ENCODE measurements around the gene SLC17A3. TPM values are rescaled to one million over a fixed set of nuclear protein-coding genes. Genes with fewer than 3 reads are reported as not detected.

Gene SLC17A3
- total RNA-seq, 1 experiment from 2014 or later, result not detected

GRCh38 chr6:25902071-25902470, 28.0 kb upstream of the SLC17A3 start:
- H3K9me3 Mint-ChIP-seq, result no peaks in the 10 kb centered on the region
- POLR2A ChIA-PET, result no interaction called here

GRCh38 chr6:25900843-25901242, 26.8 kb upstream of the SLC17A3 start:
- H3K4me3 Mint-ChIP-seq, result no peak overlapping the region
- ChIA-PET CTCF (interaction anchor here (2.9 to 3.9 kb wide), 2 partner anchors 19 to 92 kb away, joined by 10 to 24 read pairs; no protein-coding TSS in a partner anchor), POLR2A (no interaction called here)
- no peaks in the 10 kb centered on the region; the same call in 1 of the 2 replicates for H3K27me3 Mint-ChIP-seq (ENCODE audit: low read depth)
- DNase-seq (ENCODE audit: low spot score), result no peak
- no peaks in the 10 kb centered on the region for H3K9me3 Mint-ChIP-seq
- peaks cover 22% of the 10 kb centered on the region for H3K4me1 Mint-ChIP-seq
- H3K36me3 Mint-ChIP-seq, result no peaks in the 10 kb centered on the region
- no peak for ATAC-seq
- H3K27ac Mint-ChIP-seq, result no peak overlapping the region
- no peak for TF ChIP-seq CTCF (IDR thresholded peaks at IDR 0.05)
- no peak for TF ChIP-seq ZBTB21 (CRISPR knock-in tag; IDR thresholded peaks at IDR 0.05; ENCODE audit: borderline replicate concordance)
- no peak for TF ChIP-seq CBFB (CRISPR knock-in tag; IDR thresholded peaks at IDR 0.05; ENCODE audit: low read depth)
- no peak for TF ChIP-seq TEAD4 (CRISPR knock-in tag; IDR thresholded peaks at IDR 0.05)
- TF ChIP-seq E2F5 (CRISPR knock-in tag; IDR thresholded peaks at IDR 0.05), result no peak
- TF ChIP-seq, protein P1, sequence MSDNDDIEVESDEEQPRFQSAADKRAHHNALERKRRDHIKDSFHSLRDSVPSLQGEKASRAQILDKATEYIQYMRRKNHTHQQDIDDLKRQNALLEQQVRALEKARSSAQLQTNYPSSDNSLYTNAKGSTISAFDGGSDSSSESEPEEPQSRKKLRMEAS (CRISPR knock-in tag; IDR thresholded peaks at IDR 0.05), result no peak
- no peak for TF ChIP-seq ARID4B (CRISPR knock-in tag; IDR thresholded peaks at IDR 0.05; ENCODE audit: borderline replicate concordance)
- TF ChIP-seq ATF1 (CRISPR knock-in tag; IDR thresholded peaks at IDR 0.05), result no peak
- TF ChIP-seq, protein P2, sequence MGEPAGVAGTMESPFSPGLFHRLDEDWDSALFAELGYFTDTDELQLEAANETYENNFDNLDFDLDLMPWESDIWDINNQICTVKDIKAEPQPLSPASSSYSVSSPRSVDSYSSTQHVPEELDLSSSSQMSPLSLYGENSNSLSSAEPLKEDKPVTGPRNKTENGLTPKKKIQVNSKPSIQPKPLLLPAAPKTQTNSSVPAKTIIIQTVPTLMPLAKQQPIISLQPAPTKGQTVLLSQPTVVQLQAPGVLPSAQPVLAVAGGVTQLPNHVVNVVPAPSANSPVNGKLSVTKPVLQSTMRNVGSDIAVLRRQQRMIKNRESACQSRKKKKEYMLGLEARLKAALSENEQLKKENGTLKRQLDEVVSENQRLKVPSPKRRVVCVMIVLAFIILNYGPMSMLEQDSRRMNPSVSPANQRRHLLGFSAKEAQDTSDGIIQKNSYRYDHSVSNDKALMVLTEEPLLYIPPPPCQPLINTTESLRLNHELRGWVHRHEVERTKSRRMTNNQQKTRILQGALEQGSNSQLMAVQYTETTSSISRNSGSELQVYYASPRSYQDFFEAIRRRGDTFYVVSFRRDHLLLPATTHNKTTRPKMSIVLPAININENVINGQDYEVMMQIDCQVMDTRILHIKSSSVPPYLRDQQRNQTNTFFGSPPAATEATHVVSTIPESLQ (CRISPR knock-in tag; IDR thresholded peaks at IDR 0.05), result no peak
- no peak for TF ChIP-seq KAT7 (CRISPR knock-in tag; IDR thresholded peaks at IDR 0.05; ENCODE audit: borderline replicate concordance)
- no peak for TF ChIP-seq SMAD3 (CRISPR knock-in tag; IDR thresholded peaks at IDR 0.05; ENCODE audit: borderline replicate concordance)
- no peak for TF ChIP-seq CREB1 (CRISPR knock-in tag; IDR thresholded peaks at IDR 0.05)
- TF ChIP-seq ESRRA (CRISPR knock-in tag; IDR thresholded peaks at IDR 0.05; ENCODE audit: borderline replicate concordance), result no peak
- no peak for TF ChIP-seq RORB (CRISPR knock-in tag; IDR thresholded peaks at IDR 0.05)
- no peak for TF ChIP-seq CREM (CRISPR knock-in tag; IDR thresholded peaks at IDR 0.05)
- TF ChIP-seq, protein P3, sequence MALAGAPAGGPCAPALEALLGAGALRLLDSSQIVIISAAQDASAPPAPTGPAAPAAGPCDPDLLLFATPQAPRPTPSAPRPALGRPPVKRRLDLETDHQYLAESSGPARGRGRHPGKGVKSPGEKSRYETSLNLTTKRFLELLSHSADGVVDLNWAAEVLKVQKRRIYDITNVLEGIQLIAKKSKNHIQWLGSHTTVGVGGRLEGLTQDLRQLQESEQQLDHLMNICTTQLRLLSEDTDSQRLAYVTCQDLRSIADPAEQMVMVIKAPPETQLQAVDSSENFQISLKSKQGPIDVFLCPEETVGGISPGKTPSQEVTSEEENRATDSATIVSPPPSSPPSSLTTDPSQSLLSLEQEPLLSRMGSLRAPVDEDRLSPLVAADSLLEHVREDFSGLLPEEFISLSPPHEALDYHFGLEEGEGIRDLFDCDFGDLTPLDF (CRISPR knock-in tag; IDR thresholded peaks at IDR 0.05), result no peak

More at GRCh38 chr6:25902071-25902470, 28.0 kb upstream of the SLC17A3 start:
- DNase-seq (ENCODE audit: low spot score) (no peak), ATAC-seq (no peak)
- CTCF ChIA-PET, result interaction anchor here (3.9 kb wide), 1 partner anchor 91 kb away, joined by 24 read pairs; no protein-coding TSS in a partner anchor
- Mint-ChIP-seq H3K4me3 (no peak overlapping the region), H3K4me1 (peaks cover 22% of the 10 kb centered on the region), H3K36me3 (no peaks in the 10 kb centered on the region), H3K27me3 (ENCODE audit: low read depth) (no peaks in the 10 kb centered on the region; the same call in 1 of the 2 replicates), H3K27ac (no peak overlapping the region)
- no peak for TF ChIP-seq RORB (CRISPR knock-in tag; IDR thresholded peaks at IDR 0.05)
- no peak for TF ChIP-seq SP1 (CRISPR knock-in tag; conservative IDR thresholded peaks at IDR 0.05)
- TF ChIP-seq FOXK1 (CRISPR knock-in tag; IDR thresholded peaks at IDR 0.05), result no peak
- TF ChIP-seq NR3C1 (CRISPR knock-in tag; conservative IDR thresholded peaks at IDR 0.05; ENCODE audit: low read depth), result no peak
- no peak for TF ChIP-seq KAT7 (CRISPR knock-in tag; IDR thresholded peaks at IDR 0.05; ENCODE audit: borderline replicate concordance)
- TF ChIP-seq, protein P4, sequence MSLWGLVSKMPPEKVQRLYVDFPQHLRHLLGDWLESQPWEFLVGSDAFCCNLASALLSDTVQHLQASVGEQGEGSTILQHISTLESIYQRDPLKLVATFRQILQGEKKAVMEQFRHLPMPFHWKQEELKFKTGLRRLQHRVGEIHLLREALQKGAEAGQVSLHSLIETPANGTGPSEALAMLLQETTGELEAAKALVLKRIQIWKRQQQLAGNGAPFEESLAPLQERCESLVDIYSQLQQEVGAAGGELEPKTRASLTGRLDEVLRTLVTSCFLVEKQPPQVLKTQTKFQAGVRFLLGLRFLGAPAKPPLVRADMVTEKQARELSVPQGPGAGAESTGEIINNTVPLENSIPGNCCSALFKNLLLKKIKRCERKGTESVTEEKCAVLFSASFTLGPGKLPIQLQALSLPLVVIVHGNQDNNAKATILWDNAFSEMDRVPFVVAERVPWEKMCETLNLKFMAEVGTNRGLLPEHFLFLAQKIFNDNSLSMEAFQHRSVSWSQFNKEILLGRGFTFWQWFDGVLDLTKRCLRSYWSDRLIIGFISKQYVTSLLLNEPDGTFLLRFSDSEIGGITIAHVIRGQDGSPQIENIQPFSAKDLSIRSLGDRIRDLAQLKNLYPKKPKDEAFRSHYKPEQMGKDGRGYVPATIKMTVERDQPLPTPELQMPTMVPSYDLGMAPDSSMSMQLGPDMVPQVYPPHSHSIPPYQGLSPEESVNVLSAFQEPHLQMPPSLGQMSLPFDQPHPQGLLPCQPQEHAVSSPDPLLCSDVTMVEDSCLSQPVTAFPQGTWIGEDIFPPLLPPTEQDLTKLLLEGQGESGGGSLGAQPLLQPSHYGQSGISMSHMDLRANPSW (CRISPR knock-in tag; conservative IDR thresholded peaks at IDR 0.05; ENCODE audit: low read depth), result no peak
- no peak for TF ChIP-seq SMAD4 (CRISPR knock-in tag; IDR thresholded peaks at IDR 0.05)
